Measurements from ENCODE around the gene FAM114A1. TPM values are rescaled to one million over a fixed set of nuclear protein-coding genes. Genes with fewer than 3 reads are reported as not detected.

FAM114A1 gene
- total and polyA plus RNA-seq, 2 of the 8 experiments (the other 6 are each of a cell fraction or from before 2014, with no cell fraction given), result 9.5 to 12.0 TPM

DNA sequence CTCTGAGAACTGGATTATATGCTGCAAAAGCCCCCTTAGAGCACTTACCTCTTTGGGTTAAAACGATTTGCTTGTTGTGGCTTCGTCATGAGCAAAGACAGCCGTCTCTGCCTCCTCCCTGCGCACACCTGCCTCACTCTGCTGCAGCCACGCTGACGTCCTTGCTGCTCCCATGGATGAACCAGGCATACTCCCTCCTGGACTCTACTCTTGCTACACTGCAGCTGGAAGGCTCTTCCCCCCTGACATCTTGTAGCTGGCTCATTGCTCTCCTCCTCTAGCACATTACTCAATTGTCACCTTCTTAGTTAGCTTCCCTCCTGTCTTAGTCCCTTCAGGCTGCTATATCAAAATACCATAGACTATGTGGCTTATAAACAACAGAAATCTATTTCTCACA is 59.3 kb downstream of the FAM114A1 start:
- Histone ChIP-seq H3K18ac (ENCODE audit: extremely low read depth, low read length) (no peak overlapping the region), H3K56ac (replicated peaks; ENCODE audit: insufficient read length, low read depth, low read length) (no peak overlapping the region), H2BK20ac (ENCODE audit: low read length) (no peak overlapping the region), H3K9ac (replicated peaks in 1 of 4; ENCODE audit: extremely low read depth in 1 of 4, low read depth in 3 of 4, low read length in 3 of 4) (no peak overlapping the region), H2BK15ac (ENCODE audit: low read length) (no peak overlapping the region), H4K91ac (replicated peaks; ENCODE audit: insufficient read length, low read length) (no peak overlapping the region), H4K5ac (ENCODE audit: insufficient read length, low read depth, low read length) (no peak overlapping the region), H3K27ac (ENCODE audit: low read depth, low read length) (no peak overlapping the region), H2BK5ac (ENCODE audit: low read depth, low read length) (no peak overlapping the region), H2AFZ (ENCODE audit: low read length) (no peak overlapping the region), H4K8ac (ENCODE audit: extremely low read depth, insufficient read depth, low read length) (no peak overlapping the region), H3K23me2 (ENCODE audit: low read depth, low read length) (no peaks in the 10 kb centered on the region), H4K20me1 (replicated peaks in 1 of 2; ENCODE audit: control insufficient read depth in 1 of 2, insufficient read depth in 2 of 2, low read length in 2 of 2) (no peaks in the 10 kb centered on the region), H2BK120ac (replicated peaks; ENCODE audit: low read depth, low read length) (no peak overlapping the region), H3K9me3 (ENCODE audit: insufficient read depth in 2 of 2, low read depth in 1 of 2, low read length in 1 of 2) (no peaks in the 10 kb centered on the region), H3K36me3 (ENCODE audit: control insufficient read depth in 2 of 4, insufficient read depth in 4 of 4, low read length in 3 of 4) (no peaks in the 10 kb centered on the region), H3K79me1 (ENCODE audit: low read depth, low read length) (no peaks in the 10 kb centered on the region), H3K4ac (replicated peaks; ENCODE audit: insufficient read length, low read depth, low read length) (no peak overlapping the region), H2AK5ac (ENCODE audit: low read depth, low read length) (no peak overlapping the region), H3K27me3 (replicated peaks in 1 of 4; ENCODE audit: control insufficient read depth in 3 of 4, extremely low read depth in 1 of 4, insufficient read depth in 3 of 4, low read length in 3 of 4) (no peaks in the 10 kb centered on the region), H3K4me1 (replicated peaks in 1 of 4; ENCODE audit: control insufficient read depth in 3 of 4, insufficient read depth in 4 of 4, low read length in 3 of 4) (peaks cover 0 to 3% (median 0%) of the 10 kb centered on the region in 4 experiments; a peak in 2 of 7 replicates), H3K23ac (ENCODE audit: insufficient read length) (no peak overlapping the region), H3K4me3 (ENCODE audit: extremely low read depth in 1 of 4, insufficient read depth in 2 of 4, low read depth in 3 of 4, low read length in 4 of 4) (no peak overlapping the region), H3K14ac (ENCODE audit: insufficient read length) (no peak overlapping the region), H3K4me2 (ENCODE audit: insufficient read depth in 1 of 2, low read depth in 2 of 2, low read length in 2 of 2) (no peak overlapping the region), H2BK12ac (ENCODE audit: low read depth, low read length) (no peak overlapping the region), H3K79me2 (ENCODE audit: control insufficient read depth in 1 of 2, insufficient read depth in 2 of 2, low read length in 2 of 2) (no peaks in the 10 kb centered on the region)
- DNase-seq (ENCODE audit: low read depth in 1 of 2, low spot score in 2 of 2) (no peak), FAIRE-seq (no peak)
- ChIA-PET CTCF (ENCODE audit: partially characterized antibody) (interaction anchor here (0.6 to 1.4 kb wide), 6 partner anchors 18 to 208 kb away, joined by 3 read pairs; no protein-coding TSS in a partner anchor), POLR2A (ENCODE audit: partially characterized antibody) (no interaction called here)
- 91% methylated on average over 6 of the region's 6 CpGs; no CpG with 5 or more reads in 1 of the 2 experiments for WGBS, 2 experiments (ENCODE audit: extremely low coverage in 1 of 2, insufficient coverage in 1 of 2, insufficient read length in 1 of 2, insufficient replicate concordance in 2 of 2, low coverage in 1 of 2, low lambda C conversion rate in 2 of 2, missing lambda C conversion rate in 1 of 2)
- no peak for TF ChIP-seq EZH2 (IDR thresholded peaks at IDR 0.05; ENCODE audit: low read depth, low read length, severe bottlenecking)
- TF ChIP-seq SRF (IDR thresholded peaks at IDR 0.05; ENCODE audit: low read depth, low read length), result no peak
- no peak for TF ChIP-seq CHD2 (IDR thresholded peaks at IDR 0.05; ENCODE audit: low read length)
- TF ChIP-seq, protein P1, sequence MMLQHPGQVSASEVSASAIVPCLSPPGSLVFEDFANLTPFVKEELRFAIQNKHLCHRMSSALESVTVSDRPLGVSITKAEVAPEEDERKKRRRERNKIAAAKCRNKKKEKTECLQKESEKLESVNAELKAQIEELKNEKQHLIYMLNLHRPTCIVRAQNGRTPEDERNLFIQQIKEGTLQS (IDR thresholded peaks at IDR 0.05; ENCODE audit: insufficient read depth, low read depth, low read length), result no peak
- no peak for TF ChIP-seq TEAD4 (IDR thresholded peaks at IDR 0.05; ENCODE audit: low read depth, low read length)
- TF ChIP-seq RNF2 (IDR thresholded peaks at IDR 0.05; ENCODE audit: borderline replicate concordance, low read depth, low read length, missing control alignments, poor library complexity, severe bottlenecking), result no peak
- no peak for TF ChIP-seq CREB1 (IDR thresholded peaks at IDR 0.05)
- TF ChIP-seq HDAC2 (IDR thresholded peaks at IDR 0.05; ENCODE audit: borderline replicate concordance in 1 of 2, low read depth in 2 of 2, low read length in 2 of 2), result no peak
- no peak for TF ChIP-seq MAFK (IDR thresholded peaks at IDR 0.05; ENCODE audit: low read depth, low read length)
- TF ChIP-seq SP1 (IDR thresholded peaks at IDR 0.05; ENCODE audit: low read depth, low read length), result no peak

All from H1 (cell line).